ENCODE data around the gene NACC2. TPM values are rescaled to one million over a fixed set of nuclear protein-coding genes. Genes with fewer than 3 reads are reported as not detected.

NACC2 gene
- total RNA-seq, 1 donor from 2014 or later = 34.0 TPM

GRCh38 chr9:135965124-135965756, 129.8 kb downstream of the NACC2 start:
- DNase-seq (ENCODE audit: low read depth) = no peak
- Histone ChIP-seq H3K9ac (ENCODE audit: low read length) (no peak overlapping the region), H4K20me1 (ENCODE audit: insufficient read depth, low read length) (peaks cover 14% of the 10 kb centered on the region), H2AFZ (ENCODE audit: low read depth, low read length) (no peak overlapping the region), H3K4me1 (ENCODE audit: insufficient read depth, low read length) (peaks cover 6% of the 10 kb centered on the region), H3K27me3 (ENCODE audit: insufficient read depth, low read length) (no peaks in the 10 kb centered on the region), H3K4me2 (ENCODE audit: low read length) (no peak overlapping the region), H3K27ac (ENCODE audit: low read depth, low read length) (no peak overlapping the region), H3K79me2 (ENCODE audit: insufficient read depth, low read length) (peaks cover 6% of the 10 kb centered on the region), H3K36me3 (ENCODE audit: insufficient read depth, low read length) (no peaks in the 10 kb centered on the region), H3K9me3 (ENCODE audit: insufficient read depth, low read depth, low read length) (no peaks in the 10 kb centered on the region), H3K4me3 (ENCODE audit: insufficient read depth, low read depth, low read length) (no peak overlapping the region)
- no peak overlapping the region for H3K27ac Mint-ChIP-seq (ENCODE audit: unreplicated experiment)
- peaks cover 10% of the 10 kb centered on the region for H3K4me1 Mint-ChIP-seq (ENCODE audit: low read depth, unreplicated experiment)
- H3K9me3 Mint-ChIP-seq (ENCODE audit: unreplicated experiment) = no peaks in the 10 kb centered on the region
- FAIRE-seq = no peak
- no peak overlapping the region for H3K4me3 Mint-ChIP-seq (ENCODE audit: unreplicated experiment)
- TF ChIP-seq CTCF (IDR thresholded peaks at IDR 0.05; ENCODE audit: insufficient read depth, low read depth, low read length) = no peak
- TF ChIP-seq EZH2 (IDR thresholded peaks at IDR 0.05; ENCODE audit: insufficient read depth, low read length) = no peak
- H3K27me3 Mint-ChIP-seq (ENCODE audit: low read depth, unreplicated experiment) = peaks cover 16% of the 10 kb centered on the region
- no peaks in the 10 kb centered on the region for H3K36me3 Mint-ChIP-seq (ENCODE audit: low read depth, unreplicated experiment)

- H3K36me3 Mint-ChIP-seq (ENCODE audit: low read depth, unreplicated experiment) = no peaks in the 10 kb centered on the region
- Histone ChIP-seq H3K36me3 (ENCODE audit: insufficient read depth, low read length) (no peaks in the 10 kb centered on the region), H3K27me3 (ENCODE audit: insufficient read depth, low read length) (no peaks in the 10 kb centered on the region), H2AFZ (ENCODE audit: low read depth, low read length) (no peak overlapping the region), H3K9me3 (ENCODE audit: insufficient read depth, low read depth, low read length) (no peaks in the 10 kb centered on the region), H3K4me1 (ENCODE audit: insufficient read depth, low read length) (peaks cover 14% of the 10 kb centered on the region), H3K9ac (ENCODE audit: low read length) (no peak overlapping the region), H3K27ac (ENCODE audit: low read depth, low read length) (no peak overlapping the region), H3K4me2 (ENCODE audit: low read length) (no peak overlapping the region), H3K79me2 (ENCODE audit: insufficient read depth, low read length) (peaks cover 17% of the 10 kb centered on the region), H4K20me1 (ENCODE audit: insufficient read depth, low read length) (peaks cover 24% of the 10 kb centered on the region), H3K4me3 (ENCODE audit: insufficient read depth, low read depth, low read length) (no peak overlapping the region)
- H3K27ac Mint-ChIP-seq (ENCODE audit: unreplicated experiment) = no peak overlapping the region
- H3K4me1 Mint-ChIP-seq (ENCODE audit: low read depth, unreplicated experiment) = peaks cover 10% of the 10 kb centered on the region
- no peak for FAIRE-seq
- H3K9me3 Mint-ChIP-seq (ENCODE audit: unreplicated experiment) = no peaks in the 10 kb centered on the region
- peaks cover 11% of the 10 kb centered on the region for H3K27me3 Mint-ChIP-seq (ENCODE audit: low read depth, unreplicated experiment)
- H3K4me3 Mint-ChIP-seq (ENCODE audit: unreplicated experiment) = no peak overlapping the region
- no peak for DNase-seq (ENCODE audit: low read depth)
- TF ChIP-seq EZH2 (IDR thresholded peaks at IDR 0.05; ENCODE audit: insufficient read depth, low read length) (no peak), CTCF (IDR thresholded peaks at IDR 0.05; ENCODE audit: insufficient read depth, low read depth, low read length) (no peak)
Observed at GRCh38 chr9:135963938-135964337, 131.2 kb downstream of the NACC2 start.

- FAIRE-seq = no peak
- no peak for DNase-seq (ENCODE audit: low read depth)
- peaks cover 2% of the 10 kb centered on the region for H3K36me3 Mint-ChIP-seq (ENCODE audit: low read depth, unreplicated experiment)
- H3K27me3 Mint-ChIP-seq (ENCODE audit: low read depth, unreplicated experiment) = peaks cover 11% of the 10 kb centered on the region
- no peak overlapping the region for H2AFZ ChIP-seq (ENCODE audit: low read depth, low read length)
- peaks cover 14% of the 10 kb centered on the region for H3K4me1 ChIP-seq (ENCODE audit: insufficient read depth, low read length)
- no peak overlapping the region for H3K4me3 Mint-ChIP-seq (ENCODE audit: unreplicated experiment)
- no peaks in the 10 kb centered on the region for H3K9me3 Mint-ChIP-seq (ENCODE audit: unreplicated experiment)
- peaks cover 23% of the 10 kb centered on the region for H3K79me2 ChIP-seq (ENCODE audit: insufficient read depth, low read length)
- no peaks in the 10 kb centered on the region for H3K36me3 ChIP-seq (ENCODE audit: insufficient read depth, low read length)
- no peaks in the 10 kb centered on the region for H3K27me3 ChIP-seq (ENCODE audit: insufficient read depth, low read length)
- H3K9ac ChIP-seq (ENCODE audit: low read length) = no peak overlapping the region
- H3K9me3 ChIP-seq (ENCODE audit: insufficient read depth, low read depth, low read length) = no peaks in the 10 kb centered on the region
- no peak for TF ChIP-seq CTCF (IDR thresholded peaks at IDR 0.05; ENCODE audit: insufficient read depth, low read depth, low read length)
- TF ChIP-seq EZH2 (IDR thresholded peaks at IDR 0.05; ENCODE audit: insufficient read depth, low read length) = no peak
- H3K4me3 ChIP-seq (ENCODE audit: insufficient read depth, low read depth, low read length) = no peak overlapping the region
- H3K4me1 Mint-ChIP-seq (ENCODE audit: low read depth, unreplicated experiment) = peaks cover 10% of the 10 kb centered on the region
- no peak overlapping the region for H3K27ac Mint-ChIP-seq (ENCODE audit: unreplicated experiment)
- no peak overlapping the region for H3K27ac ChIP-seq (ENCODE audit: low read depth, low read length)
- no peak overlapping the region for H3K4me2 ChIP-seq (ENCODE audit: low read length)
- H4K20me1 ChIP-seq (ENCODE audit: insufficient read depth, low read length) = peaks cover 27% of the 10 kb centered on the region
Observed at GRCh38 chr9:135963338-135963737, 131.8 kb downstream of the NACC2 start.

Measured in astrocyte (in vitro differentiated cells and primary cell).